CD4-positive, alpha-beta T cell treated with Interleukin-17A for 4 hours (primary cell): ENCODE data around the gene PSAP.
"Not testable (repeated sequence)": the region's sequence is repeated elsewhere in the genome, so short reads cannot be mapped to it uniquely, and the experiment has no call there.

Experiments
- DNase-seq: peaks from one replicate; pipeline ENCODE4 v3.0.0-alpha.2; 2020; ENCODE audit warnings: mixed read lengths

Gene PSAP

DNA sequence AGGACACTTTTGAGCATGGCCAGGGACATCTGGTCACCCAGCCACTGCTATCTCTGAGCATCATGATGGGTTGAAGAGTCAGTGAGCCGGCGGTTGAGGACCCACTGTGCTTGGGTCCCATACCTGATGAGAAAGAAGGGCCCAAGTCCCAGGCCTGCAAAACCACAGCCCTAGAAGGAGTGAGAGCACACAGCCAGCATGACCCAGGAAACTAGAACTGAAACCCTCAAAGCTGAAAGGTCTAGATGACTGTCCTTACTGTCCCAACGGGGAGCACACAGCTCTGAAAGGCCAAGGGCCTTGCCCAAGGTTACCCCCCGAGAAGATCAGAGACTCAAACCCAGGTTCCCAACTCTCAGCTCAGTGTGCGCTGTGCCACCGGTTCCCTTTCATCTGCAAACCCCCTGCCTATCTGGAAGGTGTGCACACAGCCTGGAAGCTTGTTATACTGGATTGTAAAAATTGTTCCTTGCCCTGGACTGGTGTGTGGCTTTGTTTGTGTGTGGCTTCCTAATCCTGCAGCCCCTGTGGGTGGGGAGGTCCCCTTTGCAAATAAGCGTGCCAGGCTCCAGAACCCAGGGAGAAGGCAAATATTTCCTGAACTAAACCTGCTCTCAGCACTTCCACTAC is 22.6 kb upstream of the PSAP start:
- DNase-seq, result no peak

DNA sequence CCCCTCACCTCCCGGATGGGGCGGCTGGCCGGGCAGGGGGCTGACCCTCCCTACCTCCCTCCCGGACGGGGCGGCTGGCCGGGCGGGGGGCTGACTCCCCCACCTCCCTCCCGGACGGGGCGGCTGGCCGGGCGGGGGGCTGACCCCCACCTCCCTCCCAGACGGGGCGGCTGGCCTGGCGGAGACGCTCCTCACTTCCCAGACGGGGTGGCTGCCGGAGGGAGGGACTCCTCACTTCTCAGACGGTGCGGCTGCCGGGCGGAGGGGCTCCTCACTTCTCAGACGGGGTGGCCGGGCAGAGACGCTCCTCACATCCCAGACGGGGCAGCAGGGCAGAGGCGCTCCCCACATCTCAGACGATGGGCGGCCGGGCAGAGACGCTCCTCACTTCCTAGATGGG is 18.6 kb upstream of the PSAP start:
- not testable (repeated sequence) for DNase-seq

DNA sequence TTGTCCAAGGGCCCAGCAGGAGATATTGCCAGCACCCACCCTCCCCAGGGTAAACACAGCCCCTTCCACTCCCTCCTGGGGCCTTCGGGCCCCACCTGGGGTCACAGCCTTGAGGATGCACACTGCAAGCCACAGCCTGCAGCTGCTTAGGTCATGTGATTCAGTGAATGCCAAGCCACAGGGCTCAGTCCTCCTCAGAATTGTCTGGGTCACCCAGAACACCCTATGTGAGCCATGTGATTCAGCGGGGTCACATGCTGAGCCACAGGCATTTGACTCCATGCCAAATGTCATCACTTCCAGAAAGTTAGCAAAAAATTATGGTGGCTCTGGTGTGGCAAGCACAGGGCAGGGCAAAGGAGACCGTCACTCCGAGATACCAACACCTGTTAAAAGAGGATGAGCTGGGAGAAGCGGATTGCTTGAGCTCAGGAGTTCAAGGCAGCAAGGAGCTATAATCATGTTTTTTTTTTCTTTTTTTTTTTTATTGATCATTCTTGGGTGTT is 17.2 kb upstream of the PSAP start:
- no peak for DNase-seq

DNA sequence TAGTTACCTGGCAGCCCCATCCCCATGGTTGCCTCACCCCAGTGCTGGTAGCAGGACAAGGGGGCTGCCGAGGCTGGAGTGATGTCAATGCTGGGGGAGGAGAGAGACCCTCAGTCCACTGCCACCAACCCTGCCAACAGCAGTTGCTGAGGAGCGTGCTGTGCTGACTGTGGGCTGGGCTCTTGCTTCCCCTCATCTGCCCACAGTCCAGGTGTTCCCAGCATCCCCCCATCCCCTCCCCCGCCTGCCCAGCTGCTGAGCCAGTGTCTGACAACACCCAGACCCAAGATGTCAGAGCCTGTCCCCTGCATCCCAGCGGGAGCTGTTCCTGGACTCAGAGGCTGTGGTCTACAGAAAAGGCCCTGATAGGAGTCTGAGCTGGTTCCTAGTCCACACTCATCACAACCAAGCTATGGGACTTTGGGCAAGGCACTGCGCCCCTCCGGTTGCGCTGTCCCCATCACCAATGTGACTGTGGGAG is 14.6 kb upstream of the PSAP start:
- DNase-seq, result no peak

DNA sequence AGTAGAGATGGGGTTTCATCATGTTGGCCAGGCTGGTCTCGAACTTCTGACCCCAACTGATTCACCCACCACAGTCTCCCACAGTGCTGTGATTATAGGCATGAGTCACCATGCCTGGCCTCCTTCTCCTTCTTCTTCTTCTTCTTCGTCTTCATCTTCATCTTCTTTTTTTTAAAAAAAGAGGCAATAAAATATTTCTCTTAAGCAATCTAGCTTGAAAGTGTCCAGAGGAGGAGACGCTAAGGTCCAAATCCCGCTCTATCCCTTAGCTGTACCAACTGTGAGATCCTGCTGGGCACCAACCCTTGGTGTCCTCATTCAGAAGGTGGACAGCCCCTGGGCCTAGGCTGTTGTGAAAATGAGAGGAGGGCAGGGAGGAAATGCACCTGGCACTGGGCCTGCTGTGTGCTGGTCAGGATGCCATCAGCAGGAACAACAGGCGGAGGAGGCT is 13.9 kb upstream of the PSAP start:
- DNase-seq, result no peak

DNA sequence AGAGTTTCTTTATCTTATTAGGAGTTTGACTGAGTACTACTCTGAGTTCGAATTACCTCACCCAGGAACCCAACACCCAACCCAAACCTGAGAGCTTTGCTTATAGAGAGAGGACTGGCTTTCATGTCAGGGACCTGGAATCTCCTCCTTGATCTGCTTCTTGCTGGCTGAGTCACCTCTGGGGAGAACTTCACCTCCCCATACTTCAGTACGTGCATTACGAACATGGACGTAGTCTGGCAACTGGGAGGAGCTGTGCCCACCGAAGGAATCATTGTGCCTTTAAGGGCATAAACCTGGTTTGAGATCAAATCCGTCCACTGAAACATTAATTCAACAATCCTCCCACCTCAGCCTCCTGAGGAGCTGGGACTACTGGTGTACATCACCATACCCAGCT is 12.2 kb upstream of the PSAP start:
- DNase-seq, result no peak

DNA sequence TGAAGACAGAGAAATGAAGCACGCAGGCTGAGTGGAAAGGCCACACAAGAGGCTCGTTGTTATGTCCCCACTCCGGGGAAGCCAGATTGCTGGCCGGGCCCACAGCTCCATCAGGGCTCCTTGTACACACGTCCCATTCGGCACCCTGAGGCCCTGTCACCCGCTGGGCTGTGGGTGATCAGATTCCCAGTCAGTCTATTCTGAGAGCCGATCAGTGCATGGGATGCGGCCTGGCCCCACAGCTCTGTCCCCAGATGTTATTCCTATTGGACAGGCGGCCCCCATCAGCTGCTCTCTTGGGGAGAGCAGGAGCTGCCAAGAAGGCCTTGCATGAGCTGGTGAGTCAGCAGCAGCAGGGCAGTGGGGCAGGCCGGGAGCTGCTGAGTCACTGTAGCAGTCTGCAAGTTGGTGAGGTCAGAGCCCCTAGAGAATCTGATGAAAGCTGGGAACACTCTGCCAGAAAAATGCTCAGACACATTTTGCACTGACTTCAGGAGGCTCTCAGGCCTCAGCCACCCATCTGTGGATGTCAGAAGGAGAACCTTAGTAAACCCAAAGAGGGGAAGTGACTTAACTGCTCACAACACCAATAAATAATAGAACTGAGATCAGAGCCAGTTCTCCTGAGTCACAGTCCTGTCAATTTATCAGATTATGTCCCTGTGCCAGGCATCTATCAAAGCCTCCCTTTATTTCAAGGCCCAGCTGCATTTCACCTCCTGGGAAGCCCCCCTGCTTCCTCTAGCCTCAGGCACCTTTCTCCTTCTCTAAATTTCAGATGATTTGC is 9.4 kb upstream of the PSAP start:
- DNase-seq, result peak; percentile 24

DNA sequence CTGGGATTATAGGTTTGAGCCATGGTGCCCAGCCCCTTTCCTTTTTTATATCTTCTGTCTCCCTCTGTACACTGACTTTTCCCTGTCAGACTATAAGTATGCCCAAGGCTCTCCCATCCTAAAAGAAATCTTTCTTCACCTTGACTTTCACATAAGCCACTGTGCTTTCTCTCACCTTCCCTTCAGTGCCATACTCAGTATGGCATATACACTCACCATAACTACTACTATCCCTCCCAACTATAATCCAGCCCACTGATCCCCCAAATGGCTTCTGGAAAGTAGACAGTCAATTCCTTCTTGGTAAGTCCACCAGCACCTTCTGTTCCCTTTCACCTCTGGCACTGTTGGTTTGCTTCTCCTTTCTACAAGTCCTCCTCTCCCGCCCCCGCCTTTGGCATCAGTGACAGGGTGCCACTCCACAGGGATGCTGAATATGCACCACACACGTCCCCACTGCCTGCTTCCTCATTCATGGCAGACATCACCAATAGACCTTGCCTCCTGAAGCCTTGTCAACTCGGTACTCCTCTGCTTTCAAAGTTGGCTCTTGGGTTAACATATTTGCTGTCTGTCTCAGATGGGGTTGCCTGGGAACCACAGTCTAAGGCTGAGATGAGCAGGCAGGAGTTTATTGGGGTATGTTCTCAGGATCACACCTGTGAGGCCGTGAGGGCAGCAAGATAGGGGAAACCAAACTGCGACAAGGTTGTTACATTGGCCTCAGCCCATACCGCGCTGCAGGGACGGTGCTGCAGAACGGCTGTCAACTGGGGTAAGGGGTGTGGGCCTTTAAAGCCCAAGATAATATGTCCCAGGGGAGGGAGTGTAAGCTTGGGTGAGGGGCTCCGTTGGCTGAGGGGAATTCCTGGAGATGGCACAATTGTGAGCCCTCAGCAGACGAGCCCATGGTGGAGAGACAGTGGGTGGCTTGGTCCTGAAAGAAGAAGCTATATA is 7.2 kb upstream of the PSAP start:
- DNase-seq, result no peak

DNA sequence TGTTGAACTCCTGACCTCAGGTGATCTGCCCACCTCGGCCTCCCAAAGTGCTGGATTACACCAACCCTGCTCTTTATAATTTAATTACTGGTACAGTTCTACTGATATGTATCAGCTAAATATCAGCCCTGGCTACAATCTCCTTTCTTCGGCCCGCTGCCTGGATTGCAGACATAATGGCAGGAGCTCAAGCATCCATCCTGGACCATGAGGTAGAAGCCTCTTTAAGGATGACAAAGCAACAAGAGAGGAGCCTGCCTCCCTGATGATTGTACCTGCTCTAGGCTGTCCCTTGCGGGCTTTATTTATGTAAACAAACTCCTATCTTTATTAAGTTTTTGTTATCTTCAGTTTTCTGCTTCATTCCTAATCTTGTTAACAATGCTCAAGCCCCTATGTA is 5.6 kb upstream of the PSAP start:
- DNase-seq, result no peak

DNA sequence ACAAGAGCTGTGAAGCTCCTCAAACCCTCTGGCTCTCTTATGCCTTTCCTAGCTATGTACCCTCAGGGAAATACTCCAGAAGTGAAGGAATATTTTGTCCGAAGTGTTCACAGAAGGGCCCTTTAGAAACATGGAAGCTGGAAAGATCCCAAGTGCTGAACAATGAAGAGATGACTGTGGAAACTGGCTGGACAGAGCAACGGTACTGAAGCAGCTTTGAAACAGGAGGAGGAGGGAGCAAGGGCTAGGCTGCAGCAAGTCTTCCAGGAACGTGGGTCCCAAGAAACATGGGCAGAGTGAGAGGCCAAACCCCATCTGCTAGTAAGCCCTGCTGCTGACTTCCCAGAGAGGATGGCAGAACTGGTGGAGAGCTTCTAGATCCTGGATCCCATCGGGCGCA is 3.0 kb upstream of the PSAP start:
- DNase-seq, result no peak

DNA sequence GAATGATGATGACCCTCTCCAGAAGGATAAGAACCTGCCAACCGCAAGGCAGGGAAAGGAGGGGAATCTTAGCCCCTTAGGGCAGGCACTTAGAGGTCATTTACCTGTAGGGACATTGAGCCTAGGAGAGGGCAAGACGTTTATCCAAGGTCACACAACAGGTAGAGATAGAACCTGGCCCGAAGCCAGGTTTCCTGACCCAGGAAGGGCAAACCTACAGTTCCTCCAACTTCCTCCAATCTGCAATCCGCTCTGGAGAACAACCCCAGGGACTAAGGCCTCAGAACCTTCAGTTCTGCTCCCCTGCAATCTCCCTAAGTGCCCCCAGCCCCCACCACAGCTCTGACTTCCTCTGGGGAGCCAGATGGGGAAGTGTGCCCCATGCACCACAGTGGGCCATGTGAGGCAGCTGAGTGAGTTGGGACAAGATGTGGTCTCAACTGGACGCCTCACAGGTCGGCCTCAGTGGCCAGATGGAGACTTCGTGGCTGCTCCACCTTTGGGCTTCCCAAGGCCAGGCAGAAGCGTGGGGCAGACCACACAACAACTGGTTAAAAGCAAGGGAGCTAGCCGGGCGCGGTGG is 1.4 kb upstream of the PSAP start:
- no peak for DNase-seq

DNA sequence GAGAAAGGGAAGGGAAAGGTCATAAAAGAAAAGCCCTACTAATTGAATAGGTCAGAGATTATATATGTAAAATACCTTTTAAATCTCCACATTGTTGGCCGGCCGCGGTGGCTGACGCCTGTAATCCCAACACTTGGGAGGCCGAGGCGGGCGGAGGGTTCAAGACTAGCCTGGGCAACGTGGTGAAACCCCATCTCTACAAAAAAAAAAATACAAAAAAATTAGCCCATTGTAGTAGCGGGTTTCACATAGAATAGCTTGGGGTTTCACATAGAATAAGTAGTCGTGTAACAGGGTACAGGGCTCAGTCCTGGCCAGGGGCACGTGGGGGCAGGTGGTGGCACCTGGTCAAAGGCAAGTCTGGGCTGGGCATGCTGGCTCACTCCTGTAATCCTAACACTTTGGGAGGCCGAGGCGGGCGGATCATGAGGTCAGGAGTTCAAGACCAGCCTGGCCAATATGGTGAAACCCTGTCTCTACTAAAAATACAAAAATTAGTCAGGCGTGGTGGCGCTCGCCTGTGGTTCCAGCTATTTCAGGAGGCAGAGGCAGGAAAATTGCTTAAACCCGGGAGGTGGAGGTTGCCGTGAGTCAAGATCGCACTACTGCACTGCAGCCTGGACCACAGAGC is 529 bp upstream of the PSAP start:
- not testable (repeated sequence) for DNase-seq

DNA sequence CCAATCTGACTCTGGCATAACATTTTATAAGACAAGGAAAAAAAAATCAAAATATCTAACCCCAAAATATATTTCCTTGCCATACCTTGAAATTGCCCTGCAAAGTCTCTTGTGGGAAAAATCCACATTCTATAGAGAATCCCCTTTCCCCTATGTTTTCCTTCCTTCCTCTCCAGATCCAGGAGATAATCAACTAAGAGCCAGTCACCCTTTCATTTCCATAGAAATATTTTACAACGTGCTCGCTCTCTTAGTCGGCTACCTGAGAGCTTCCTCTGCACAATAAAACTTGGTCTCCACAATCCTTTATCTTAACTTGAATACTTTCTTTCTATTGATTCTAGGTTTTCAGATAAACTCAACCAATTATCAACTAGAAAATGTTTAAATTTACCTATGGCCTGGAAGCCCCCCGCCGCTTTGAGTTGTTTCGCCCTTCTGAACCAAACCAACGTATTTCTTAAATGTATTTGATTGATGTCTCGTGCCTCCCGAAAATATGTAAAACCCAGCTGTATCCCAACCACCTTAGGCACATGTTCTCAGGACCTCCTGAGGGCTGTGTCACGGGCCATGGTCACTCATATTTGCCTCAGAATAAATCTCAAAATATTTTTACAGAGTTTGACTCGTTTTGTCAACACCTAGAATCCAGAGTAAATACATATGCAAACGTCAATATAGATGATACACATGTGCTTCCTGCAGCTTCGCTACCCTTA is 869 bp downstream of the PSAP start:
- no peak for DNase-seq

DNA sequence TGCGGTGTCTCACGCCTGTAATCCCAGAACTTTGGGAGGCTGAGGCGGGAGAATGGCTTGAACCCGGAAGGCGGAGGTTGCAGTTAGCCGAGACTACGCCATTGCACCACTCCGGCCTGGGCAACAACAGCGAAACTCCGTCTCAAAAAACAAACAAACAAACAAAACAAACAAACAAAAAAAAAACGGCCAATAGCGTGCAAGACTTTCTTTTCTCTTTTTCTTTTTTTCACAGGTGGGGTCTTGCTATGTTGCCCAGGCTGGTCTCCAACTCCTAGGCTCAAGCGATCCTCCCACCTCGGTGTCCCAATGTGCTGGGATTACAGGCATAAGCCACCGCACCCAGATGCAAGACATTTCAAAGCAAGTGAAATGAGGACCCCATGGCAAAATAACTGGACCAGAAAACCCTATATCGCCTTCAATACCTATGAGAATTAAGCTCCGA is 1.6 kb downstream of the PSAP start:
- DNase-seq, result no peak

DNA sequence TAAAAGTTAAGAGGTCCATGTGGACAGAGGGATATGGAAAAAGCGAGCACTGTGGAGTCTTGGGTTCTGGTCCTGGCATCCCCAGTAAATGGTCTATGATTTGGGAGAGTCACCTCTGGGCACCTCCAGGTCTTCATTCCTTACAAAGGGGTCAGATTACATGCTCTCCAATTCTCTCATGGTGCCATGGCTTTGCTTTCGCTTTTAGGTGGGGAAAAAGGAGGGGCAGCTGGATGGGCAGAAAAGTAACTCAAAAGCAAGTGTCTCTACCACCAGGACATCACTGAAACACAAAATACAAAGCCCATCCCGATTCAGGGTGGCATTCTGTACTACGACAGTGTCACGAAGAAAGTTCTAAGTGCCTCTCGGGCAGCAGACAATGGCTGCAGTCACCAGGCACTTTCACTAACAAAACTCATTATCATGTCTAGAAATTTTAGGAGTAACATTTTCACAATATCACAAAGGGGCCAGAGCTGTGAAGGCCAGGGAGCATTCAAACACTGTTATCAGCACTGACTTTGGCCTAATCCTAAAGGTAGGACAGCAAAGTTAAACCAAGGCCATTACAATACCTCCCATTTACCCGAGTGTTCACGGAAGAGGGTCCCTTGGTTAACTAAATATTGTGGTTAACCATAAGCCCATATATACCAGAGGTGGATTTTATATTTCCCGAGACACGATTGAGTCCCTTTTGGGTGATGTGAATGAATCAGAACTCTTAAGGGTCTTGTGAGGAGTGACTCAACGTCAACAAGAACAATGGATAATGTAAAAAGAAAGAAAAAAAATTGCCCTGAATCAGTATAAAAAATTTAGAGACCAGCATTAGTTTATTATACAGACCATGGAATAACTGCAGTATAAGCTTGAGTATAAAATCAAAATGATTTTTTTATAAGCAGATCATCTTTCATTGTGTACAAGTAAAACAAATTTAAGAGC is 2.5 kb downstream of the PSAP start:
- DNase-seq, result no peak

DNA sequence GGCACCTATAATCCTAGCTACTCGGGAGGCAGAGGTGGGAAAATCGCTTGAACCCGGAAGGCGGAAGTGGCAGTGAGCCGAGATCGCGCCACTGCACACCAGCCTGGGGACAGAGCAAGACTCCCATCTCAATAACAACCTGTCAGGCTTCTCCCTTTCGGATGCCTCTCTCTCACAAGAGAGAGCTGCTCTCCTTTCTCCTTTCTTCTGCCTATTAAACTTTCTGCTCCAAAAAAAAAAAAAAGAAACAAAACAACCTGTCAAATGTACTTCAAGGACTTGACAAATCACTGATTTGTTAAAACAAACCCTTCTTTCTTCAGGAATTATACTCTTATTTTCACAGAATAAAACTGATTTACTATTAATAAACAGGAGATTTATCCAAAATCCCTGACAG is 3.6 kb downstream of the PSAP start:
- DNase-seq, result no peak

DNA sequence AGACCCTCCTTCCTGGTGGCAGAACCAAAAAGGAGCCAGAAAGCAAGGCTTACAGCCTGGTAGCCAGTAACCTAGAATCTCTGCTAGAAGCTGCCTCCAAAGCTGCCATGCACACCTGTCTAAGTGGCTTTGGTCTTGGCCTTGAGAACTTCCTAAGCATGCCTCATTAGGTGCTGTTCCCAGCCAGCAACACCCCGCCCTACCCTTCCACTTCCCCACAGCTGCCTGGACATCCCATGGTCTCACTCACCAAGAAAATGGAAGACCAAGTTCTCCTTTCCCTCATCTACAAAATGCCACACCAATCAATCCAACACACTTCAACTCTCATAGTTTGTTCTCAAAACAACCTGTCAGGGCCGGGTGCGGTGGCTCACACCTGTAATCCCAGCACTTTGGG is 4.2 kb downstream of the PSAP start:
- no peak for DNase-seq

DNA sequence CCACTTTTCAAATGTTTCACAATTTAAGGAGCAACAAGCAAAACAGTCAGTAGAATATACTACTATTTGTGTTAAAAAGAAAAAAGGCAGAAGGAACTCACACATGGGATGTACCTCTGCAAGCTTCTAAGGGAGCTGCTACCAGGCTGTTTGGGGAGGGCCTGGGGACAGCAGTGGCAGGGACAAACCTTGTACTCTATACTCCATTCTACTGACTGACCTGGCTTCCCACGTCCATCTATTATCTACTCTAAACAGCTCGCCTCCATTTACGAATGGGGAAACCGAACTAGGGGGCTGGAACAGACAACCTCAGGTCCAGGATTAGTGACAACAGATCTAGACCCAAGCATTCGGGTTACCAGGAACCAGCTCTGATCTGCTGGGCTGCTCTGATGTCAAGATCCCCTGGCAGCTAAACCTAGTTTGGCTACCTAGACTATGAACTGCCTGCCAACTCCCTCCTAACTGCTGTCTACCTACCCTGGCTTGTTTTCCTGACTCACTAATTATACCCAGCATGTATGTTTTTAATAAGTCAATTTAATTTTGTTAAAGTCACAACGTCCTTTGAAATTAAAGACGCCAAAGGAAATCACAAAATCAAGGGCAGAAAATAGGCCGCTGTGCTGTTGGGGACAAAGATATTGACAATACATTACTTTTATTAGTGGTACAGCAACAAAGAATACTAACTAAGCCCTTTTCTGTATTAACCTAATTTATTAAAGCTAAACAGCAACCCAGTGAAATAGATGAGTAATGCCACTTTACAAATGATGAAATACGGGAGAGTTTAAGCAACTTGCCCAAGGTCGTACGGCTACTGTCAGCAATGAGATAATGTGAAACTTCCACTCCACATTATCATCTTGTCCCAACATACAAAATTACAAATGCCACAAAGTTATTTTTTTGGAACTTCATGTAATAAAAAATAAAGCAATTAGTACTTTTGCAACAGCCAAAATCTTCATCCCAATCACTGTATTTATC is 5.3 kb downstream of the PSAP start:
- DNase-seq, result no peak

DNA sequence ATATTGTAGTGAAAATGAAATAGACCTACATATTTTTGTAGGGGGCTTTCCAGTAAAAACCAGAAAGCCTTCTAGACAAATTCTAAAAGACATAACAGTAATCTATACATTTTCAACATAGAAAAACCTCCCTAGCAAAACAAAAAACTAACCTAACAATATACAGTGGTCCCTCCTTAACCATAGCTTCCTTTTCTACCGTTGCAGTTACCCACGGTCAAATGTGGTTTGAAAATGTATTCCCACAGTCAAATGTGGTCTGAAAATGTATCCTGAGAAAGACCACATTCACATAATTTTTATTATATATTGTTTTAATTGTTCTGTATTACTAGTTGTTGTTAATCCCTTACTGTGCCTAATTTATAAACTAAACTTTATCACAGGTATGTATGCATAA is 6.4 kb downstream of the PSAP start:
- DNase-seq, result no peak
